ENCODE measurements around the gene ZNF841.
"Not testable (repeated sequence)": the region's sequence is repeated elsewhere in the genome, so short reads cannot be mapped to it uniquely, and the experiment has no call there.

The ZNF841 gene

DNA sequence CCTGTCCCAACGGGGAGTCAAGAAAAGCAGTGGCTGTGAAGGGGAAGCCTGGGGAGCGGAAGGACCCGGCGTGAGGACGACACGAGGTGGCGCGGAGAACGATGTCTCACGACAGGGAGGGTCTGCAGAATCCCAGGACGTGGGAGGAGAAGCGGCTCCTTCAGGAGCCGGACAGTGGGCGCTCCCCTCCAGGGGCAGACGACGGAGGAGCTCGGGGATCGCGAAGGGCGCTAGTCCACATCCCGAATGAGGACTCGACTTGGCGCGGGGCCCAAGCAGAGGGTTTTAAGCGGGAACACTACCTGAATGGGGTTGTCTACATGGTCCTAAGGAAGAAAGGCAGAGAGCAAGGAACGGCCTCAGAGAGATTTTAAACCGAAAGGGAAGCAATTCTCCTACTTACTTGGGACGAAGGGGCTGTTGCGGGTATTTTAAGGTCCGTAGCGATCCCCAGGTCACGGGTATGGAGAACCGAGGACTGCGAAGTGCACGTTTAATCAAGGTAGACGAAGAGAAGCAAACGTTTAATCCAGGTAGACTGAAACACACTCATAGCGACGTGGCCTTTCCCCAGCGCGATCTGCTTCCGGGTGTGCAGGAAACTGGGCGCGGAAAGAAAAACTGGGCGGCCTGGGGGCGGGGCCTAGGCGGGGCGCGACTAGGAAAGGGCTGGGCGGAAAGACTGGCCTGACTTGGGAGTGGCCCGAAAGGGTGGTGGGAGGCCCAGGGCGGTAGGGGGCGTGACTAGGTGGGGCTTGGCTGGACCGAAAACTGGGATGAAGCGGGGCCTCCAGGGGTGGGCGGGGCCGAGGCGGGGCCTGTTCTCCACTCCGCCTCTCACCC, at the start of gene ZNF841:
ZNF841 (minus strand) TSS at position 594 of the 843 bp plus-strand sequence. CDS start 10,964 bp downstream, outside the sequence.
- peak; percentile 82 for DNase-seq (ENCODE audit: low read depth)

DNA sequence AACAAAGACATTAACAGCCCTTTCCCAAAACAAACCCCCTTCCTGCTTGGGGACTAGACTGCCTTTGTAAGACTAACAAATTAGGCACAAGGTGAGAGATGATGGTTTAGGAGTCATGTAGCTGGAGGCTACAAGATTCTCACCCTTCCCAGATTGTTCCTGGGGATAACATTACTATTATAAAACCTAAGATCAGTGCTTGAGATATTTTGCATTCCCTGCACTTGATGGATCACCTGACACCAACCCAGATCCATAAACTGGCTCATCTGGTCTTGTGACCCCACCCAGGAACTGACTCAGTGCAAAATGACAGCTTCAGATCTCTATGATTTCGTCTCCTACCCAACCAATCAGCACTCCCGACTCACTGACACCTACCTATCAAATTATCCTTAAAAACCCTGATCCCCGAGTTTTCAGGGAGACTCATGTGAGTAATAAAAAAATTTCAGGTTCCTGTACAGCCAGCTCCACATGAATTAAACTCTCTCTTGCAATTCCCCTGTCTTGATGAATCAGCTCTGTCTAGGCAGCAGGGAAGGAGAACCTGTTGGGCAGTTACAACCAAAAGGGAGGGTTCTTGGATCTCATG, 46.5 kb upstream of the ZNF841 start:
- DNase-seq (ENCODE audit: low read depth) = no peak

DNA sequence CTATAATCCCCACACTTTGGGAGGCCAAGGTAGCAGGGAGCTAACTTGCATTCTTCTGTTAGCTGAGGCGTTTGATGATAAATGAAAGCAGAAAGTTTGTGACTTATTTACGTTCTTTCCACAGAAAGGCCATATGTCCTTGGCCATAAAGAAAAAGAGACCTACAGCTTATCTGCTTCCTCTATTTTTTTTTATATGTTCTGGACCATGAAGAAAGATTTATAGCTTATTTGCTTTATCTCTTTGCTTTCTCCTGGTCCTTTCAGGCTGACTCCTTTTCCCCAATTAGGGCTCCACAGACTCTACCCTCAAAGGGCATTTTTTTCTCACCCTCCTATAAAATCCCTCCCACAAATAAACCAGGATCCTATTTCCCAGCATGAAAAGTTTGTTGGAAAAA, 45.6 kb upstream of the ZNF841 start:
- DNase-seq (ENCODE audit: low read depth) = no peak

DNA sequence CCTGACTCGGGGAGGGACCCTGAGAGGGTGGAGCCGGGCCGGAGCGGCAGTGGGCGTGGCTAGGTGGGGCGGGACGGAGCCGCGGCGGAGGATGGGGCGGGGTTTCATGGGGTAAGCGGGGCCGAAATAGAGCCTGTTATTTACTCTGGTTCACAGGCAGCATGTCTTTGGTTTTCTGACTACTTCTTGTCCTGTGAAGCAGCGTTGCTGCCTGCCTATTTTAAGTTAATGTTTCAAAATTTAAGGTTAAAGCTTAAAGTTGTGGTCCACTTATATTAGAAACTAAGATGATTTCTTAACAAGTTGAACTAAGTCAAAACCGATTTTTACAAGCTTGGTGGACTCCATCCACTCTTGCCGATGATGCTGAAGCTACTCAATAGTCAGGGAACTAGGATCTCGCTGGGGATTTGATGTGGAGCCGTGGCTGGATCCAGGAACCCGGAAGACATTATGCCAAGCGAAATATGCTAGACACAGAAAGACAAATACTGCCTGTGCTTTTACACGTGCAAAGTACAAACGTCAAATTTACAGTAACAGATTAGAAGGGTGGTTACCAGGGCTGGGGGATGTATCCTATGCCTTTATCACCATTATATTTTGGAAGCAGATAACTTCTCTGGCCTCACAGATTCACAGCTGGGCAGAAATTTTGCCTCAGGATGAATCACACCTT, 44.6 kb upstream of the ZNF841 start:
- DNase-seq (ENCODE audit: low read depth) = peak; percentile 97

DNA sequence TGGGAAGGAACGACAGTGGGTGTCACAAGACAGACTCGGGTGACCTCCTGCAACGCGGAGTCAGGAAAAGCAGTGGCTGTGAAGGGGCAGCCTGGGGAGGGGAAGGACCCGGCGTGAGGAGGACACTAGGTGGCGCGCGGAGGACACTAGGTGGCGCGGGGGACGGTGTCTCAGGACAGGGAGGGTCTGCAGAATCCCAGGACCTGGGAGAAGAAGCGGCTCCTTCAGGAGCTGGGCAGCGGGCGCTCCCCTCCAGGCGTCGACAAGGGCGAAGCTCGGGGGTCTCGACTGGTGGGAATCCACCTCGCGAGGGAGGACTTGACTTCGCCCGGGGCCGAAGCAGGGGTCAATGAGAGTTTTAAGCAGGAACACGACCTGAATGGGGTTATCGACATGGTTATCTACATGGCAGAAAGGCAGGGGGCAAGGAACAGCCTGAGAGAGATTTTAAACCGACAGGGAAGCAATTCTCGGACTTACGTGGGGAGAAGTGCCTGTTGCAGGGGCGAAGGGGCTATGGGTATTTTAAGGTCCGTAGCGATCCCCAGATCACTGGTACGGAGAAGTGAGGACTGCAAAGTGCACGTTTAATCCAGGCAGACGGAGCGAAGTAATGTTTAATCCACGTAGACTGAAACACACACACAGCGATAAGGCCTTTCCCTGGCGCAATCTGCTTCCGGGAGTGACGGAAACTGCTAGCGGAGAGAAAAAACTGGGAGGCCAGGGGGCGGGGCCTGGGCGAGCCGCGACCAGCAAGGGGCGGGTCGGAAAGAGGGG, 43.9 kb upstream of the ZNF841 start, which contains the start of gene ZNF616:
ZNF616 (minus strand) TSS at position 687 of the 780 bp plus-strand sequence. CDS start 9,426 bp downstream, outside the sequence.
- DNase-seq (ENCODE audit: low read depth) = peak; percentile 42

DNA sequence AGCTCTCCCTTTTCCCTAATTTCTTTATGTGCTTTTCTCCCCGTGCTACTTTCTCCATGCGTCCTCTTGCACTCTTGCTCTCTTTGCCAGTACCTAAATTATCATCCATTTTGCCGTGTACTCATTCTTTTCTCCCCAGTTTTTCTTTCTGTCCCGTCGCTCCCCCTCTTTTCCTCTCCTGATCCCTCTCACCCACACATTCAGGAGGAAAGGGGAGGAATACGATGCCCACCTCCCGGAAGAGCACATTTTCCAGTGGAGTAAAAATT, 43.4 kb upstream of the ZNF841 start:
- no peak for DNase-seq (ENCODE audit: low read depth)

DNA sequence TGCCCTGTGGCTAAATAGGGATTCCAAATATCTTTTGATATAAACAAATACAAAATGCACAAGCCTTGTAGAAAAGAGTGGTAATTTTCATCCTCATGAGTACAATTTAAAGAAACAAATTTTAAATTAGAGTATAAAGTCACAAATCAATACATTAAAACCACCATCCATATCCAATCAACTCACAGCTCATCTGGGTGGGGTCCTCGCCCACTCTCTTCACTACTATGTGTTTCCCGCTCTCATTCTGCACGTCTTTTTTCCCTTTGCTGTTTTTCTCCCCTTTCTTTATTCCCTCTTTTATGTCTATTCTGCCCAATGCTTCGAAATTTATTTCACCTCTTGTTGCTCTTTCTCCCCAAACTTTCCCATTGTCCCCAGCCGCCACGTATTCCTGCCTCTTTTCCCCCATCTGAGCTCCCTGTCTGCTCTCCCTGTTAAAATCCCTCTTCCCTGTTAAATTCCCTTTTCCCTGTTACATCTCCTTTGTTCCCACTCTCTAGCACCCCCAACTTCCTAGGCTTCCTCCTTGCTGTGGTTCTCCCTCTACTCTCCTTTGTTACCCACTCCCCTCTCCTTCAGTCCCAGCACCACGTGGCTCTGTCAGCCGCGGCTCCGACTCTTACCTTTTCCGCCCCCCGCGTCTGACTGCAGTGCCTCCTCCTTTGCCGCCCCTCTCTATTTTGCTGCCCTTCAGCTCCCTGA, 42.9 kb upstream of the ZNF841 start:
- DNase-seq (ENCODE audit: low read depth) = no peak

DNA sequence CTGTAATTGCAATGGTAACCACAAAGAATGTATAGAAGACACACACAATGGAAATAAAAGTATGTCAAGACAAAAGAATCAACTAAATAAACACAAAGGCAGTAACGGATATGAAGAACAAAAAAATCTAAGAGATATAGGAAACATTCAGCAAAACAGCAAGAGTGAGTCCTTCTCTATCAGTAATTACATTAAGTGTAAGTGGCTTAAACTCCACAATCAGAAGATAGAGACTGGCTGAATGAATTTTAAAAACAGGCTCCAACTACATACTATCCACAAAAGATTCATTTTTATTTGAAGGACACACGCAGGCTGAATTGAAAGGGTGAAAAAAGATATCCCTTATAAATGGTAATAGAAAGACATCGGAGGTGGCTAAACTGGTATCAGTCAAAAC, 24.7 kb upstream of the ZNF841 start:
- no peak for DNase-seq (ENCODE audit: low read depth)

DNA sequence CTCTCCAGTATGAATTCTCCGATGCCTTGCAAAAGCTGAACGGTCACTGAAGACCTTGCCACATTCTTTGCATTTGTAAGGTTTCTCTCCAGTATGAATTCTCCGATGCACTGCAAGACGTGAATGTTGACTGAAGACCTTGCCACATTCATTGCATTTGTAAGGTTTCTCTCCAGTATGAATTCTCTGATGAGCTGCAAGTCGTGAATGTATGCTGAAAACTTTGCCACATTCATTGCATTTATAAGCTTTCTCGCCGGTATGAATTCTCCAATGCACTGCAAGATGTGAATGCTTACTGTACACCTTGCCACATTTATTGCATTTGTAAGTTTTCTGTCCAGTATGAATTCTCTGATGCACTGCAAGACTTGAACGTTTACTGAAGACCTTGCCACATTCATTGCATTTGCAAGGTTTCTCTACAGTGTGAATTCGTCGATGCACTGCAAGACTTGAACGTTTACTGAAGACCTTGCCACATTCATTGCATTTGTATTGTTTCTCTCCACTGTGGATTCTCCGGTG, 20.0 kb upstream of the ZNF841 start:
- no peak for DNase-seq (ENCODE audit: low read depth)

DNA sequence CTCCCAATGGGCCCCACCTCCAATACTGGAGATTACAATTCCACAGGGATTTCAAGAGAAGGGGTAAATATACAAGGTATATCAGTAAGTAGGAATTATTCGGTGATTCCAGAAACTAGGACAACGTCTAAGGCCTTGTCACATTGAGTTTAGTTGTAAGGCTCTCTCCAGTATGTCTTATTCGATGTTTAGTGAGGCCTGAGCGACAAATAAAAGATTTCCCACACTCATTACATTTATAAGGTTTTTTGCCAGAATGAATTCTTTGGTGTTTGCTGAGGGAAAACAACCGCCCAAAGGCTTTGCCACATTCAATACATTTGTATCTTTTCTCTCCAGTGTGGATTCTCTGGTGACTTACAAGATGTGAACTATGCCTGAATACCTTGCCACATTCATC, 19.1 kb upstream of the ZNF841 start:
- DNase-seq (ENCODE audit: low read depth) = no peak

DNA sequence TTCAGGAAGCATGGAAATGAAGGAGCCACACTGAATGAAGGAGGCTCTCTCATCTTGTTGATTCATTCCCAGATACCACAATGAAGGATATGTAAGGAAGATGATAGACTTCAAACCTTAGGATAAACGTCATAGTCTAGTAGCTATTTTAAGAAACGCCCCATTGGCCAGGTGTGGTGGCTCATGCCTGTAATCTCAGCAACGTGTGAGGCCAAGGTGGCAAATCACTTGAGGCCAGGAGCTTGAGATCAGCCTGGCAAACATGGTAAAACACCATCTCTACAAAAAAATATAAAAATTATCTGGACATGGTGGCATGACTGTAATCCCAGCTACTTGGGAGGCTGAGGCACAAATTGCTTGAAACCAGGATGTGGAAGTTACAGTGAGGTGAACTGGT, 17.1 kb upstream of the ZNF841 start:
- no peak for DNase-seq (ENCODE audit: low read depth)

DNA sequence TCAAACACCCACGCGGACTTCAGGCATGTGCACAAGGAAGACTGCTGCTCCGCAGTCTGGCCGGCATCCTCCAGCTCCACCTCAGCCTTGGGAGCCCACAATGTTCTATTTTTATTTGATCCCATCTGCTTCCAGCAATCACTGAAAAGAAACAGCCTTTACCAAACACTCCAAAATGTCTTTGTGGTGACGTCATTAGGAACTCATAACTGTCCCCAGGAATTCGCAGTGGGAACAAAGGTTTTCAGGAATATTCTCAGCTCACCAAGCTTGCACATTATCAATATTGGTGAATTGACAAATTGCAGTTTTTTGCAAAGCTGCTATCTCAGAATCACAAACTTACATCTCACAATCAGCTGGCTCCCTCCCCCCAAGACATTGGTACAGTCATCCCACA, 15.2 kb upstream of the ZNF841 start:
- DNase-seq (ENCODE audit: low read depth) = no peak

DNA sequence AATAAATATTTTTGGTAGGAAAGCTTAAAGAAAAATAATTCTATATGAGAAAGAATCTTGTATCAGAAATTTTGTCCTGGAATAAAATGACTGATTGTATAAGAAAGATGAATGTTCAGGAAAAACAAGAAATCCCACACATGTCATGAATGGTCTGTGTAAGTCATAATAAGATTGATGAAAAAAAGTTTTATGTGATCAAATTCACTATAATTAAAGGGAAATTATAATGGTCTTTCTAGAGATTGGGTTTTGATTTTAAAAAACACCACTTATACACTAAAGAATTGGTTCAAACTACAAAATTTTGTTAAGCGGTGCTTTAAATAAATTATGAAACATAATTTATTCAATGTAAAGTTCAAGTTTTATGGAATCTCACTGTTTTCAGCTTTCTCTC, 7.2 kb upstream of the ZNF841 start:
- DNase-seq (ENCODE audit: low read depth) = no peak

DNA sequence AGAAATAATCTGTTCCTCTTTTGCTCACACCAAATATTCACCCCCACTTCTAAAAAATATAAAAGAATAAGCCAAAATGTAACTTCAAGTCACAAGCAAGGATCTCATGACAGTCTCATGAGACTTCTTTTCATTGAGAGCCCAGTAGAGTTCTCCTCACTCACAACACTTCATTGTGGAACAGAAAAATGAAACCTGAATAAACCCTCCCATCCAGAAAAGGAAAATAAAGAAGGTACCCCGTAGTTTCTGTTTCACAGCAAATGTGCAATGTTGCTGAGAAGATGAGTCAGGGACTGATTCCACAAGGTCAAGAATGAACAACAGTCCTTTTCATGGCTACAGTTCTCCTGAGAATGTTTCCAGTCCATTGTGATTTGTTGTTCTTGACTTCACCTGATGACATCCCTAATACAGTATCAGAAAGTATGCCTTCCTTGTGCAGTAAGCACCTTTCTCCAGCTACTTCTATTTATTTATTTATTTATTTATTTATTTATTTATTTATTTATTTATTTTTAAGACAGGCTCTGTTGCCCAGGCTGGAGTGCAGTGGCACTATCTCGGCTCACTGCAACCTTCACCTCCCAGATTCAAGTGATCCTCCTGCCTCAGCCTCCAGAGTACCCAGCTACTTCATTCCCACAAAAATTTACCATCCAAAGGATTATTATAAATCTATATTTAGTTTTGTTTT, 6.4 kb upstream of the ZNF841 start:
- no peak for DNase-seq (ENCODE audit: low read depth)

DNA sequence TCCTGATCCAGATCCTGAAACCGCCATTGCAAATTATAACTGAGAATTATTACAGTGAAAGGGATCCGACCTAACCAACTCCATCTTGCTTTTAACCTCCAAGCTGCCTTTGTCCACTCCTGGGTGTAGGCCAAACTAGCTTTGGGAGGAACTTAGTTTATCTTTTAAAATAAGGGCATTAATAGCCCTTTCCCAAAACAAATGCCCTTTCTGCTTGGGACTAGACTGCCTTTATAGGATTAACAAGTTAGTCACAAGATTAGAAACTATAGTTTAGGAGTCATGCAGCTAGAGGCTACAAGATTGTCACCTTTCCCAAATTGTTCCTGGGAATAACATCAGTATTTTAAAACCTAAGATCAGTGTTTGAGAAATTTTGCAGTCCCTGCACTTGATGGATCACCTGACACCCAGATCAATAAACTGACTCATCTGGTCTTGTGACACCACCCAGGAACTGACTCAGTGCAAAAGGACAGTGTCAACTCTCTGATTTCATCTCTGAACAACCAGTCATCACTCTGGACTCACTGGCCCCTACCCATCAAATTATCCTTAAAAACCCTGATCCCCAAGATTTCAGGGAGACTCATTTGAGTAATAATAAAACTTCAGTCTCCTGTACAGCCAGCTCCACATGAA, 4.1 kb upstream of the ZNF841 start:
- no peak for DNase-seq (ENCODE audit: low read depth)

DNA sequence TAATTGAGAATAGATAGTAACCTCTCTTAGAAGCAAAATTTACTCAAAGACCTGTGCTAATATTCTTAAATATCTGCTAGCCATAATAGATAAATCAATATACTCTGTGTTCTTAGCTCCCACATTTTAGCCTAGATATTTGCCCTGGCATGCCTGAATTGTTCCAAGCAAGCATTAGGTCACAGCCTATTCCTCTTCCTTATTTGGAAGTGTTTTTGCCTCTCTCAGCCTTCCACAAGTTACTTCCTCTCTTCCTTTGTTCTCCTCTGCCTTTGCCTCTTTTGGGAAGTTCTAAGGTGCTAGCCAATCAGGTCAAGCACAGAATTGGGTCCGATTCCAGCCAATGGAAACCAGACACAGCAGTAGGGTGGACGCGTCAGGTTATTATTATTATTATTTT, 851 bp upstream of the ZNF841 start:
- DNase-seq (ENCODE audit: low read depth) = not testable (repeated sequence)

DNA sequence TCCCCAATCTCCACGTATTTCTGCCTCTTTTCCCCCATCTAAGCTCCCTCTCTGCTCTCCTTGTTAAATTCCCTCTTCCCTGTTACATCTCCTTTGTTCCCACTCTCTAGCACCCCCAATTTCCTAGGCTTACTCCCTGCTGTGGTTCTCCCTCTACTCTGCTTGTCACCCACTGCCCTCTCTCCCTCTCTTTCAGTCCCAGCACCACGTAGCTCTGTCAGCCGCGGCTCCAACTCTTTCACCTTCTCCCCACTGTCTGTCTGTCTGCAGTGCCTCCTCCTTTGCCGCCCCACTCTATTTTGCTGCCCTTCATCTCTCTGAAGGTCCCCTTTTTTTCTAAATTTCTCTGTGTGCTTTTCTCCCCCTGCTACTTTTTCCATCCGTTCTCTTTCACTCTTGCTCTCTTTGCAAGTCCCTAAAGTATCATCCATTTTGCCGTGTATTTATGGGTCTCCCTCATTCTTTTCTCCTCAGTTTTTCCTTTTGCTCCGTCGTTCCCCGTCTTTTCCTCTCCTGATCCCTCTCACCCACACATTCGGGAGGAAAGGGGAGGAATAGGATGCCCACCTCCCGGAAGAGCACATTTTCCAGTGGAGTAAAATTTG, 937 bp downstream of the ZNF841 start:
- DNase-seq (ENCODE audit: low read depth) = no peak

DNA sequence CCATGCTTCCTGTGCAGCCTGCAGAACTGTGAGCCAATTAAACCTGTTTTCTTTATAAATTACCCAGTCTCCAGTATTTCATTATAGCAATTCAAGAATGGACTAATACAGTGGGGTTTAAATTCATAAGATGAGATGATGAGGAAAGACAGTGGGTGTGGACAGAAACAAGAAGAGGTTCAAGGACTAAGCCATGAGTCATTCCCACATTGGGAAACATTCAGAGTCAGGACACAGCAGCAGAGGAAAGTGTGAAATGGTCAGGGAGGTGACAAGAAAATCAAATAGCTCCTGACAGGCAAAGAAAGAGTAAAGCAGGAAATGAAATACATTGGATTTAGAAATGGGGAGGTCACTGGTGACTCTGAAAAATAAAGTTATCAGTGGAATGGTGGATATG, 9.1 kb downstream of the ZNF841 start:
- no peak for DNase-seq (ENCODE audit: low read depth)

DNA sequence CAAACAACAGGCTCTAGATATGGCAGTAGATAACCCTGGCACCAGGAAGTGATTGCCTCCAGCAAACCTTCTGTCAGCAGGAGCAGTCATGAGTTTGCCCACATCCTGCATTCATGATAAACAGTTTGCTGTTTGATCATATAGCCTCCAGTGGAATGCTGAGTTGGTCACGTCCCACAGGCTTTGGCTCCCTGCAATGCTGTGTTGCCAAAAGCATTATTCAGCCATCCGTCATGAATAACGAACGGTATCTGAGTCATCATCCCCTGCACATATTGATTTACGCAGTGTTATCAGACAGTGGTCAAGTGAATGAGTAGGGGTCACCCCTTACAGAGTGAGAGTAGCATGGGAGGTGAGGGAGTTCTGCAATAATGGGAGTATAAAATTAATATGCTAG, 25.1 kb downstream of the ZNF841 start:
- DNase-seq (ENCODE audit: low read depth) = no peak

DNA sequence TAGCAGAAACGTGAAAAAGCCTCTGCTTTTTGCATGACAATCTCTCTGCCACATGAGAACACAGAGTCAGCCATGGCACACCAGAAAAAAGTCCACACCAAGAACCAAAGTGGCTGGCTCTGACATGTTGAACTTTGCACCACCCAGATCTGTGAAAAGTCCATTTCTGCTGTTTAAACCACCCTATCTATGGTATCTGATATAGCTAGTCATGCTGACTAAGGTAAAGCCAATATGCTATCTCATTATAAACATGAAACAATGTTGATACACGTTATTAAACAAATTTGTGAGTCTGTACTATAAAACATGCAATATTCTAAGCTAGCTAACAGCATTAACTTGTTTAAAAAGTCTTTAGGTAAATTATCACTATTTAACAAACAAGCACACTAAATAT, 25.9 kb downstream of the ZNF841 start:
- DNase-seq (ENCODE audit: low read depth) = no peak
